SJCRH30 (cell line): ENCODE results near the gene SPATA33. TPM values are rescaled to one million over a fixed set of nuclear protein-coding genes. Genes with fewer than 3 reads are reported as not detected.
"Not testable (repeated sequence)": the region's sequence is repeated elsewhere in the genome, so short reads cannot be mapped to it uniquely, and the experiment has no call there.

ENCODE experiments used
- DNase-seq, 2 experiments: peaks; one replicate each; pipeline ENCODE4 v3.0.0-alpha.2; 2015 to 2020
- H3K27ac ChIP-seq: fragments of 250-450 bp; sonication (Bioruptor Pico); 2 replicates; pipeline ENCODE4 v1.5.1; 2020; ENCODE audit warnings: mild to moderate bottlenecking, moderate library complexity
- H3K27me3 ChIP-seq: fragments of 250-450 bp; sonication (Bioruptor Pico); 2 replicates; pipeline ENCODE4 v1.5.1; 2020; ENCODE audit warnings: mild to moderate bottlenecking, moderate library complexity
- H3K36me3 ChIP-seq: fragments of 250-450 bp; sonication (Bioruptor Pico); 2 replicates; pipeline ENCODE4 v1.5.1; 2020; ENCODE audit warnings: mild to moderate bottlenecking, moderate library complexity
- H3K4me1 ChIP-seq: fragments of 250-450 bp; sonication (Bioruptor Pico); 2 replicates; pipeline ENCODE4 v1.5.1; 2020; ENCODE audit warnings: mild to moderate bottlenecking, moderate library complexity
- H3K4me3 ChIP-seq: fragments of 250-450 bp; sonication (Bioruptor Pico); 2 replicates; pipeline ENCODE4 v1.5.1; 2020; ENCODE audit warnings: mild to moderate bottlenecking, moderate library complexity
- H3K9me3 ChIP-seq: fragments of 250-450 bp; sonication (Bioruptor Pico); replicated peaks from 2 replicates; pipeline ENCODE4 v1.5.1; 2020; ENCODE audit warnings: mild to moderate bottlenecking, moderate library complexity
- total RNA-seq: library from RNA; depleted of rRNA; stranded (reverse); fragments of >200 nt; shearing (Covaris generic); gene quantifications from 2 replicates; pipeline ENCODE4 v1.2.3, GENCODE V29; 2014

Gene SPATA33
- total RNA-seq, 1 experiment from 2014 or later: 12.7 TPM

DNA sequence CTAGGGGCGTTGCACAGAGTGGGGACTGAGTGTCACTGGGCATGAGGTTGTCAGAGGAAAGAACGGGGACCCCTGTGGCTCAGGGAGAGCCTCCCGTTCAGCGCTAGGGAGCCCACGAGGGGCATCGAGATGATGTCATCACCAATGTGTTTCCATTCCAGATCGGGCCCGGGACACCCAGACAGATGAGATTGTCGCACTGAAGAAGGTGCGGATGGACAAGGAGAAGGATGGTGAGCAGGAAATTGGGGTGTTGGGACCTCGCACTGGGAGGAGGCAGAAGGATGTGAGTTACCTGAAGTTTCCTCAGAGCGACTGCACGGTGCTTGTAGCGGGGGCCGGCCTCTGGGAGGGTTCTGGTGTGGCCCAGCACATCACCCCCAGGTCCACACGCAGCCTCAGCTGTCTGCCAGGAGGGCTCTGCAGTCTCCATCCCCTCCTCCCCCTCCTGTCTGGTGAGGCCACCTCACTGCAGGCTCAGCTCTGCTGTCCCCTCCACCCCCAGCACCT, 32.8 kb downstream of the SPATA33 start:
- Histone ChIP-seq H3K27ac (no peak overlapping the region), H3K9me3 (no peaks in the 10 kb centered on the region), H3K27me3 (no peaks in the 10 kb centered on the region), H3K36me3 (peaks cover 35% of the 10 kb centered on the region), H3K4me1 (0 out of 2 replicates have a peak, but pooled peaks cover 3% of the 10 kb centered on the region), H3K4me3 (no peak overlapping the region)
- no peak for DNase-seq

DNA sequence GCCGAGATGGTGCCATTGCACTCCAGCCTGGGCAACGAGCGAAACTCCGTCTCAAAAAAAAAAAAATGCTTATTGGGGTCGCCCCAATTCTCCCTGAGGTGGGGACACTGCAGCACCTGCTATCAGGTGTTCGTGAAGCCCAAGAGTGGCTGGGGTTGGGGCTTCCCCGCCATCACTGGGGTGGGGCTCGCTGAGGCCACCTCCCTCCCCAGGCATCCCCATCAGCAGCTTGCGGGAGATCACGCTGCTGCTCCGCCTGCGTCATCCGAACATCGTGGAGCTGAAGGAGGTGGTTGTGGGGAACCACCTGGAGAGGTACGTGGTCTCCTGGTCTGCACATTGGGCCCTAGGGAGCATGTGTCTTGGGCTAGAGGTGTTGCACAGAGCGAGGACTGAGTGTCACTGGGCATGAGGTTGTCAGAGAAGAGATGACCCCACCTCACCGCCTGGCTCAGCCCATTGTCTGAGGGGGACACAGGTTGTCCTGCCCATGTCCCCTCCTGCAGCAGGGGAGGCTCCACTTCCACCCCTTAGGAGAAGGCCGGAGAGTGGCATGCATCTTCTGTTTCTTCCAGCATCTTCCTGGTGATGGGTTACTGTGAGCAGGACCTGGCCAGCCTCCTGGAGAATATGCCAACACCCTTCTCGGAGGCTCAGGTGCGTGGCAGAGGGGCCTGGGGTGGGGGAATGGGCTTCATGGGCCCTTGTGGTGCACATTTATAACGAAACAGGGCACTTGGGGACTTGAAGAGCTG, 33.8 kb downstream of the SPATA33 start:
- H3K4me1 ChIP-seq: peaks cover 8% of the 10 kb centered on the region
- peaks cover 35% of the 10 kb centered on the region for H3K36me3 ChIP-seq
- no peaks in the 10 kb centered on the region for H3K27me3 ChIP-seq
- no peak for DNase-seq
- H3K27ac ChIP-seq: no peak overlapping the region
- H3K9me3 ChIP-seq: no peaks in the 10 kb centered on the region
- no peak overlapping the region for H3K4me3 ChIP-seq

DNA sequence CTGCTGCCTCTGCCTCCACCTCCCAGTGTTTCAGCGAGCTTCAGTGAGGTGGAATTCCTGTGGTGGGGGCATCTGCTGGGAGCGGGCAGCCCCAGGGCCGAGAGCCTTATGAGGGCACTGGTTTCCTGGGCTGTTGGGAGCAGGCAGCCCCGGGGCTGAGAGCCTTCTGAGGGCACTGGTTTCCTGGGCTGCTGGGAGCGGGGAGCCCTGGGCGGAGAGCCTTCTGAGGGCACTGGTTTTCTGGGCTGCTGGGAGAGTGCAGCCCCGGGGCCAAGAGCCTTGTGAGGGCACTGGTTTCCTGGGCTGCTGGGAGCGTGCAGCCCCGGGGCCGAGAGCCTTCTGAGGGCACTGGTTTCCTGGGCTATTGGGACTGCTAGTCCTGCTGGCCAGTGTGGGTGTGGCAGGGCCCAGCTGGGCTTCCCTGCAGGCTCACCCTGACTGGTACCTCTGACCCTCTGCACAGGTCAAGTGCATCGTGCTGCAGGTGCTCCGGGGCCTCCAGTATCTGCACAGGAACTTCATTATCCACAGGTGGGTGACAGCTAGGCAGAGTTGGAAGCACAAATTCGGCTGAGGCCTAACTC, 34.4 kb downstream of the SPATA33 start:
- H3K27me3 ChIP-seq: no peaks in the 10 kb centered on the region
- no peak overlapping the region for H3K4me3 ChIP-seq
- peaks cover 35% of the 10 kb centered on the region for H3K36me3 ChIP-seq
- H3K9me3 ChIP-seq: no peaks in the 10 kb centered on the region
- H3K27ac ChIP-seq: no peak overlapping the region
- DNase-seq: no peak
- peaks cover 15% of the 10 kb centered on the region for H3K4me1 ChIP-seq

DNA sequence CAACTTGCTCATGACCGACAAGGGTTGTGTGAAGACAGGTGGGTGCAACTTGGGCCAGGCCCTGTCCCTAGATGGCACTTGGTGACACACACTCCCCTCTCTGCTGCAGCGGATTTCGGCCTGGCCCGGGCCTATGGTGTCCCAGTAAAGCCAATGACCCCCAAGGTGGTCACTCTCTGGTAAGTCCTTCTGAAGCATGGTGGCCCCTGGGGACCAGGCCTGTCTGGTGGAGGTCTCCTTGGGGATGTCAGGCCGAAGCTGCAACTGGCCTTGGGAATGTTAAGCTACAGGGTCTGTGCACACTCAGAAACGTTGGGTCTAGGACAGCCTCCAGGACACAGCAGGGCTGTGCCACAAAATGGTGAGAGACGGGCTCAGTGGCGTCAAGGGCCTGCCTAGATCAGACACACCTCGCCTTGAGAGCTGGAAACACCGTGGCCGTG, 35.7 kb downstream of the SPATA33 start:
- peaks cover 21% of the 10 kb centered on the region for H3K4me1 ChIP-seq
- H3K4me3 ChIP-seq: no peak overlapping the region
- H3K9me3 ChIP-seq: no peaks in the 10 kb centered on the region
- H3K36me3 ChIP-seq: peaks cover 34% of the 10 kb centered on the region
- H3K27ac ChIP-seq: no peak overlapping the region
- no peaks in the 10 kb centered on the region for H3K27me3 ChIP-seq
- DNase-seq: no peak

DNA sequence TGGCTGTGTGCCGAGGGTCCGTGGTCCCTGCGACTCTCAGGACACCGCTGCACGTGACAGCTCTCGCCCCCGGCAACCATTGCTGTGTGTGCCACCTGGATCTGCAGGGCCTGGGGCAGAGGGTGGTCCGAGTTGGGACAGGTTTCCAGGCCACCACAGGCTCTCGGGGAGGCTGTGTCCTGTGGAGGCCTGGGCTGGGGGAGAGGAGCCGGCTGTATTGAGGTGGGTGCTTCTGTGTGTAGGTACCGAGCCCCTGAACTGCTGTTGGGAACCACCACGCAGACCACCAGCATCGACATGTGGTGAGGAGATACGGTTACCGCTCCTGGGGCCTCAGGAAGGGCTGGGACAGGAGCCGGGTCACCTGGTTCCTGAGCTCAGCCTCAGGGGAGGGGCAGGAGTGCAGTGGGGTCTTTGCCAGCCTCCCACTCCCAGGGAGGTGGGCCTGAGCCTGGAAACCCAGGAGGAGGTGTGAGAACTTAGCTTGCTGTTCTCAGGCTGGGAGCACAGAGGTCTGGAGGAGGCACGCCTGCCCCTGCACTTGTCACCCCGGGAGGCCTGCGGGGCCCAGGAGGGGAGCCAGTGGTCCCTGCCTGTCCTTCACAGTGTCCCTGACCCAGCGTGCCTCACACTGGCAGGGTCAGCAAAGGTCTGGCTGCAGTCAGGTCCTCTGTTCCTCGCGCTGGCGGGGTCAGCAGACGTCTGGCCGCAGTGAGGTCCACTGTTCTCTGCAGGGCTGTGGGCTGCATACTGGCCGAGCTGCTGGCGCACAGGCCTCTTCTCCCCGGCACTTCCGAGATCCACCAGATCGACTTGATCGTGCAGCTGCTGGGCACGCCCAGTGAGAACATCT, 36.5 kb downstream of the SPATA33 start:
- no peak for DNase-seq
- Histone ChIP-seq H3K4me1 (peaks cover 21% of the 10 kb centered on the region), H3K4me3 (no peak overlapping the region), H3K27ac (no peak overlapping the region), H3K9me3 (no peaks in the 10 kb centered on the region), H3K27me3 (no peaks in the 10 kb centered on the region), H3K36me3 (peaks cover 31% of the 10 kb centered on the region)

DNA sequence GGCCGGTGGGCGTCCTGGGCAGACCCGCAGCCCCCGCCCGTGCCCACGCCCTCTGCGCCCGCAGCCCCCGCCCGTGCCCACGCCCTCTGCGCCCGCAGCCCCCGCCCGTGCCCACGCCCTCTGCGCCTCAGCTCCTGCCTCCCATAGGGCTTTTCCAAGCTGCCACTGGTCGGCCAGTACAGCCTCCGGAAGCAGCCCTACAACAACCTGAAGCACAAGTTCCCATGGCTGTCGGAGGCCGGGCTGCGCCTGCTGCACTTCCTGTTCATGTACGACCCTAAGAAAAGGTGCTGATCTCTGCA, 37.1 kb downstream of the SPATA33 start:
- Histone ChIP-seq H3K36me3 (peaks cover 29% of the 10 kb centered on the region), H3K4me1 (peaks cover 23% of the 10 kb centered on the region)
- H3K27ac ChIP-seq, H3K27me3 ChIP-seq, H3K9me3 ChIP-seq, DNase-seq, H3K4me3 ChIP-seq: not testable (repeated sequence)

DNA sequence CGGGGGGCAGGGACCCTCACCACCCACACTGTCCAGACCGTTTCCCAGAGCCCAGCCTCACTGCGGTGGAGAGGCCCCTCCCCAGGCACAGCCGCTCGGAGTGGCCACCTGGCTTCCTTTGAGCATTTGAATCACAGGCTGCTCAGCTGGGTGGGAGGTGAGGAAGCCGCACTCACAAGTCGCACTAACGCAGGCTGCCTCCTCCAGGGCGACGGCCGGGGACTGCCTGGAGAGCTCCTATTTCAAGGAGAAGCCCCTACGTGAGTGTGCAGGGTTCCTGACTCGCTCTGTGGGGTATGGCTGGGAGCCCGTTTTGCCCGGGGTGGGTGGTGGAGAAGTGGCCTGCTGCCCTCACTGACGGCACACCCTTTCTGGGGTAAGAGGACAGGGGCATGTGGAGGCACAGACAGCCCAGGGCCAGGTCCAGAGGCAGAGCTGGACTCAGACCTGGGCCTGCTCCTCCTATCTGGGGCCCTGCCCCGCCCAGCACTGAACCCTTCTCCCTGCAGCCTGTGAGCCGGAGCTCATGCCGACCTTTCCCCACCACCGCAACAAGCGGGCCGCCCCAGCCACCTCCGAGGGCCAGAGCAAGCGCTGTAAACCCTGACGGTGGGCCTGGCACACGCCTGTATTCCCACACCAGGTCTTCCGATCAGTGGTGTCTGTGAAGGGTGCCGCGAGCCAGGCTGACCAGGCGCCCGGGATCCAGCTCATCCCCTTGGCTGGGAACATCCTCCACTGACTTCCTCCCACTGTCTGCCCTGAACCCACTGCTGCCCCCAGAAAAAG, 37.6 kb downstream of the SPATA33 start:
- no peak for DNase-seq
- peaks cover 24% of the 10 kb centered on the region for H3K36me3 ChIP-seq
- no peaks in the 10 kb centered on the region for H3K27me3 ChIP-seq
- peaks cover 27% of the 10 kb centered on the region for H3K4me1 ChIP-seq
- no peak overlapping the region for H3K27ac ChIP-seq
- H3K4me3 ChIP-seq: no peak overlapping the region
- H3K9me3 ChIP-seq: no peaks in the 10 kb centered on the region

DNA sequence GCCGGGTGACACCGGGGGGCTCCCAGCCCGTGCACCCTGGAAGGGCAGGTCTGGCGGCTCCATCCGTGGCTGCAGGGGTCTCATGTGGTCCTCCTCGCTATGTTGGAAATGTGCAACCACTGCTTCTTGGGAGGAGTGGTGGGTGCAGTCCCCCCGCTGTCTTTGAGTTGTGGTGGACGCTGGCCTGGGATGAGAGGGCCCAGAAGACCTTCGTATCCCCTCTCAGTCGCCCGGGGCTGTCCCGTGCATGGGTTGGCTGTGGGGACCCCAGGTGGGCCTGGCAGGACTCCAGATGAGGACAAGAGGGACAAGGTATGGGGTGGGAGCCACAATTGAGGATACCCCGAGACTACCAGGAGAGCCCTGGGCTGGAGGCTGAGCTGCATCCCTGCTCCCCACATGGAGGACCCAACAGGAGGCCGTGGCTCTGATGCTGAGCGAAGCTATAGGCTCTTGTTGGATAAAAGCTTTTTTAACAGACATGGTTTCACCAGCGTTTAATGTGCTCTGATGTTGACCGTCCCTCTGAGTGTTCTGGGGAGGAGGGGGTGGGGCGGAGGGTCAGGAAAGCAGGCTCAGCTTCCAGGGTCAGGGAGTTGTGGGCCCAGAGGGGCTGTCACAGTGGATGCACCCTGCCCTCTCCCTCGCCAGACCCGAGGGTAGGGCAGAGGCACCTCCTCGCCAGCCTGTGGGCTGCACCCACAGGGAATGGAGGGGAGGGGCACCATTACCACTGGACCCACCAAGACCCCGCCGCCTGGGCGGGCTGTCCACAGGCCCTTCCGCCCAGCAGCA, 38.4 kb downstream of the SPATA33 start:
- peaks cover 31% of the 10 kb centered on the region for H3K4me1 ChIP-seq
- no peak overlapping the region for H3K4me3 ChIP-seq
- no peak overlapping the region for H3K27ac ChIP-seq
- H3K9me3 ChIP-seq: no peaks in the 10 kb centered on the region
- peaks cover 18% of the 10 kb centered on the region for H3K36me3 ChIP-seq
- no peaks in the 10 kb centered on the region for H3K27me3 ChIP-seq
- DNase-seq: no peak

DNA sequence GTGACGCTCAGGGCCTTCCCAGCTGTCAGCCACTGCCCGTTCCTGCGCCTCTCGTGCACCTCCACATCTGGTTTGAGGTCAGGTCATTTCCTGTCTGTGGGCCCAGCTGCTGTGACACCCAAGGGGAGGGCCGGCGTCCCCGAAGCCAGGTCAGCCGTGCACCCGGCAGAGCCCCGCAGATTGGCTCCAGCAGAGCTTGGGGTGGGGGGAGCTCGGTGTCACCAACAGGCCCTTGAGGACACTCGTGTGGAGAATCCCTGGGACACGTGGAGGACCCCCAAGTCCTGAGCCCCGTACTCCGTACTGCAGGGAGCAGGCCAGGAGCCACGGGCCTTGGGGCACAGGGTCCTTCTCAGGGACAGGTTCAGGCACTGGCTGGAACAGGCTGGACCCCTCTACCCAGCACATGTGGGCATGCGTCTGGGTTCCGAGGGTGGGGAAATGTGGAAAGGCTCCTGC, 39.1 kb downstream of the SPATA33 start:
- no peak overlapping the region for H3K4me3 ChIP-seq
- peaks cover 31% of the 10 kb centered on the region for H3K4me1 ChIP-seq
- no peak overlapping the region for H3K27ac ChIP-seq
- no peaks in the 10 kb centered on the region for H3K9me3 ChIP-seq
- no peak for DNase-seq
- H3K36me3 ChIP-seq: peaks cover 13% of the 10 kb centered on the region
- no peaks in the 10 kb centered on the region for H3K27me3 ChIP-seq

DNA sequence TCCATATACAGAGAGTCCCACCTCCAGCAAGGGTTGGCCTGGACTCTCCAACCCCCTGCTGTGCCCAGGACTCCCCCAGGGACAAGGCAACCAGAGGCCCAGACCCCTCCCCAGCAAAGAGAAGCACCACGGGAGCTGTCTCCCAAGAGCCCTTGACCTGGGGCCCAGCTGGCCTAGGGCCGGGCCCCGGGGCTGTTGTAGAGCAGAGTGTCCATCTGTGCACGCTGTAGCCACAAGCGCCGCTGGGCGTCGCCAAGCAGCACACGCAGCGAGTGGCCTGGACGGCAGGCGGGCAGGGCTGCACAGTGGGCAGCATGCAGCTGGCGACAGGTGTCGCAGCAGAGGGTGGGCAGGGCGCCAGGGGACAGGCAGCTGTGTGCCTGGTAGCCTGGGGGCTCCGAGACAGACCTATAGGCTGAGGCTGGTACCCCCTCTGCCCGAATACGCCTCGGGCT, 39.6 kb downstream of the SPATA33 start:
- peaks cover 9% of the 10 kb centered on the region for H3K36me3 ChIP-seq
- no peaks in the 10 kb centered on the region for H3K27me3 ChIP-seq
- peak; percentile 90 to 93 for DNase-seq
- no peaks in the 10 kb centered on the region for H3K9me3 ChIP-seq
- no peak overlapping the region for H3K27ac ChIP-seq
- H3K4me1 ChIP-seq: peaks cover 31% of the 10 kb centered on the region
- no peak overlapping the region for H3K4me3 ChIP-seq

DNA sequence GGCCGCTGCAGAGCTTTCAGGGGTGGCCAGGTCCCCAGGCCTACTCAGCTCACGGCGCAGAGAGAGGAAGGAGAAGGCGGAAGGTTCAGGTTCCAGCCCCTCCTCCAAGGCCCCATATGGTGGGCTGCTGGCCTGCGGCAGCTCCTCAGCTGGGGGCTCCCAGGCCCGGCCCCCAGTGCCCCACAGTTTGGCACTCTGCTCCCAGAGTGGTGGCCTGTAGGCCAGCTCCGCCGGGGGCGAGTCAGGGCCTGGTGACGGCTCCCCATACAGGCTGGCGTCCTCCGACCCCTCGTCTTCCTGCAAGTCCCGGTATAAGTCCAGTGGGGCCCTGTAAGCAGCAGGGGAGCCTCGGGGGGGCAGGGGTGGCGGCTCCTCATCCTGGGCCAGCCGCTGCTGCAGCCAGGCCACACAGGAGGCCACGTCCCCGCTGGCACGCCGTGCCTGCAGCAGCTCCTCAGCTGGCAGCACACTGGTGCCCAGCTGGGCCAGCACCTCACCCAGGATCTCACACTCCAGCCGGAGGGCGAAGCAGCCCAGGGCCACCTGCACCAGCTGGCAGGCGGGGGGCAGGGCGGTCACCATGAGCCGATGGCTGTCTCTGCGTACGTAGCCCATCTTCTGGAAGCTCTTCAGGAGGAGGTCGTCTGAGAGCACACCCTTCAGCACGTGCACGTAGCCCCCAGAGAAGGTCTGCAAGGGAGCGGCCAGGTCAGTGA, 40.1 kb downstream of the SPATA33 start:
- no peak for DNase-seq
- H3K27ac ChIP-seq: no peak overlapping the region
- H3K4me1 ChIP-seq: peaks cover 31% of the 10 kb centered on the region
- peaks cover 6% of the 10 kb centered on the region for H3K36me3 ChIP-seq
- no peaks in the 10 kb centered on the region for H3K9me3 ChIP-seq
- no peak overlapping the region for H3K4me3 ChIP-seq
- no peaks in the 10 kb centered on the region for H3K27me3 ChIP-seq

DNA sequence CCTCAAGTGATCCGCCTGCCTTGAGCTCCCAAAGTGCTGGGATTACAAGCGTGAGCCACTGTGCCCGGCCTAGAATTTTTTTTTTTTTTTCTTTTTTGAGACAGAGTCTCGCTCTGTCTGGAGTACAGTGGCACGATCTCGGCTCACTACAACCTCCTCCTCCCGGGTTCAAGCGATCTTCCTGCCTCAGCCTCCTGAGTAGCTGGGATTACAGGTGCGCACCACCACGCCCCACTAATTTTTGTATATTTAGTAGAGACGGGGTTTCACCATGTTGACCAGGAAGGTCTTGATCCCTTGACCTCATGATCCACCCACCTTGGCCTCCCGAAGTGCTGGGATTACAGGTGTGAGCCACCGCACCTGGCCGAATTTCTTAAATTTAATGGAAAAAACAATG, 41.1 kb downstream of the SPATA33 start:
- not testable (repeated sequence) for DNase-seq, H3K4me3 ChIP-seq, H3K27ac ChIP-seq, H3K27me3 ChIP-seq, H3K9me3 ChIP-seq, H3K36me3 ChIP-seq
- peaks cover 31% of the 10 kb centered on the region for H3K4me1 ChIP-seq

DNA sequence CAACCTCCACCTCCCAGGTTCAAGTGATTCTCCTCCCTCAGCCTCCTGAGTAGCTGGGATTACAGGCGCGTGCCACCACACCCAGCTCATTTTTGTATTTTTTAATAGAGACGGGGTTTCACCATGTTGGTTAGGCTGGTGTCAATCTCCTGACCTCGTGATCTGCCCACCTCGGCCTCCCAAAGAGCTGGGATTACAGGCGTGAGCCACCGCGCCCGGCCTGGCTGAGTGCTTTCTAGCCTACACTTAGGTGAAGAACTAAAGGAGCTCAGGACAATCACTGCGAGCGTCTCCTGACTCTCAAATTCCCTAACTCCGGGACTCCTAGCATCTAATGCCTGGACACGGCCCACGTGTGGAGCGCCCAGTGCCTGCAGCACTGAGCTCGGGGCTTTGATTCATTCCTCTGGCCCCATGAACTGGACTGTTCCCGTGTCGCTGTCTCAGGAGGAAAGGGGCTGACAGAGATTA, 42.0 kb downstream of the SPATA33 start:
- H3K9me3 ChIP-seq, H3K27me3 ChIP-seq, H3K36me3 ChIP-seq, DNase-seq, H3K4me3 ChIP-seq, H3K27ac ChIP-seq: not testable (repeated sequence)
- H3K4me1 ChIP-seq: peaks cover 31% of the 10 kb centered on the region
